Endothelial cell of umbilical vein (primary cell): ENCODE data around the gene CXCL11. TPM values are rescaled to one million over a fixed set of nuclear protein-coding genes. Genes with fewer than 3 reads are reported as not detected.

ENCODE experiments used
- BruUV-seq: library from RNA; stranded (reverse); fragments of 400-500 nt; replicated peaks from 2 replicates; lab custom pipeline; 2021; lab: Mats Ljungman, UMichigan
- CTCF ChIA-PET: fragments of 300-600, 350-600 bp; sonication (Branson Sonifier 250); formaldehyde crosslinking; loops from one replicate; lab custom pipeline; 2021; ENCODE audit warnings: antibody characterized with exemption, inconsistent platforms; lab: Charles Lee
- POLR2A ChIA-PET: fragments of 300-600, 350-600 bp; sonication (Branson Sonifier 250); formaldehyde crosslinking; loops from one replicate; lab custom pipeline; 2021; ENCODE audit warnings: antibody characterized with exemption, inconsistent platforms; lab: Charles Lee
- DNase-seq: peaks from one replicate; pipeline ENCODE4 v3.0.0-alpha.2; 2011; ENCODE audit warnings: low read depth, low spot score
- FAIRE-seq: peaks from 2 replicates; lab custom pipeline; 2011; peaks lifted over from hg19 to GRCh38; lab: Jason Lieb, UNC
- H2AFZ ChIP-seq: 2 replicates; pipeline ENCODE4 v1.6.0; 2012; ENCODE audit warnings: low read depth, low read length, control low read depth, inconsistent platforms
- H3K27ac ChIP-seq: 2 replicates; pipeline ENCODE4 v1.5.1; 2011; ENCODE audit warnings: low read depth, mild to moderate bottlenecking, control low read depth, low read length, moderate library complexity; ENCODE audit not compliant: insufficient read depth
- H3K27me3 ChIP-seq, 2 experiments: 2 replicates each; pipeline versions ENCODE4 v1.6.0 to v1.6.1; 2011; ENCODE audit warnings: low read length in 2 of 2, mixed read lengths in 1 of 2; ENCODE audit not compliant: control insufficient read depth in 2 of 2, insufficient read depth in 2 of 2
- H3K36me3 ChIP-seq, 2 experiments: 2 replicates in 1 of 2; 3 replicates in 1 of 2; pipeline ENCODE4 v1.5.1; 2011; ENCODE audit warnings: low read length in 2 of 2, mild to moderate bottlenecking in 1 of 2, moderate library complexity in 1 of 2; ENCODE audit not compliant: control insufficient read depth in 2 of 2, insufficient read depth in 2 of 2; ENCODE audit errors: extremely low read depth in 1 of 2
- H3K4me1 ChIP-seq: 3 replicates; pipeline ENCODE4 v1.5.1; 2011; ENCODE audit warnings: mild to moderate bottlenecking, low read length; ENCODE audit not compliant: control insufficient read depth, insufficient read depth; ENCODE audit errors: extremely low read depth
- H3K4me2 ChIP-seq: 2 replicates; pipeline ENCODE4 v1.6.1; 2011; ENCODE audit warnings: low read length, control low read depth, mixed read lengths; ENCODE audit not compliant: insufficient read depth
- H3K4me3 ChIP-seq, 3 experiments: fragments of 200-600 bp in 1 of 3; sonication (generic), shearing (Covaris generic) in 1 of 3; replicated peaks in 1 of 3; 2 replicates each; pipeline ENCODE4 v1.5.1; 2011 to 2016; ENCODE audit warnings: control low read depth in 3 of 3, low read length in 3 of 3, mild to moderate bottlenecking in 2 of 3, inconsistent platforms in 1 of 3, low read depth in 1 of 3, moderate library complexity in 1 of 3; ENCODE audit not compliant: insufficient read depth in 1 of 3
- H3K79me2 ChIP-seq: 2 replicates; pipeline ENCODE4 v1.6.0; 2012; ENCODE audit warnings: low read length, inconsistent platforms; ENCODE audit not compliant: control insufficient read depth, insufficient read depth
- H3K9ac ChIP-seq: replicated peaks from 2 replicates; pipeline ENCODE3; 2011; ENCODE audit warnings: low read length, control low read depth; ENCODE audit not compliant: insufficient read depth; ENCODE audit errors: extremely low read depth
- H3K9me1 ChIP-seq: replicated peaks from 3 replicates; pipeline ENCODE4 v1.6.0; 2011; ENCODE audit warnings: mild to moderate bottlenecking, low read length; ENCODE audit not compliant: control insufficient read depth, insufficient read depth; ENCODE audit errors: extremely low read depth
- H3K9me3 ChIP-seq: replicated peaks from 2 replicates; pipeline ENCODE4 v1.5.1; 2012; ENCODE audit warnings: low read length, inconsistent platforms; ENCODE audit not compliant: control insufficient read depth, insufficient read depth
- H4K20me1 ChIP-seq: replicated peaks from 2 replicates; pipeline ENCODE3; 2011; ENCODE audit warnings: mild to moderate bottlenecking, low read length; ENCODE audit not compliant: control insufficient read depth, insufficient read depth; ENCODE audit errors: extremely low read depth
- CTCF ChIP-seq, 2 donors: IDR thresholded peaks; 1 replicate in 1 of 2; 2 replicates in 1 of 2; pipeline ENCODE4 v1.5.1; 2011; ENCODE audit warnings: low read length in 2 of 2, mild to moderate bottlenecking in 2 of 2, moderate library complexity in 2 of 2, control low read depth in 1 of 2, inconsistent platforms in 1 of 2, low read depth in 1 of 2; ENCODE audit not compliant: insufficient read depth in 1 of 2; ENCODE audit errors: extremely low read depth in 1 of 2
- EZH2 ChIP-seq: IDR thresholded peaks from 2 replicates; pipeline ENCODE4 v1.6.1; 2012; ENCODE audit warnings: borderline replicate concordance, low read depth, mild to moderate bottlenecking, moderate library complexity, low read length, inconsistent platforms; ENCODE audit not compliant: severe bottlenecking
- FOS ChIP-seq: IDR thresholded peaks from 2 replicates; pipeline ENCODE4 v1.6.1; 2011; ENCODE audit warnings: mild to moderate bottlenecking, low read length, moderate library complexity, borderline replicate concordance; ENCODE audit not compliant: insufficient read depth
- GATA2 ChIP-seq: IDR thresholded peaks from 2 replicates; pipeline ENCODE4 v1.7.0; 2011; ENCODE audit warnings: low read depth, mild to moderate bottlenecking, moderate library complexity, mixed read lengths, low read length; ENCODE audit not compliant: insufficient read length, insufficient read depth
- JUN ChIP-seq: IDR thresholded peaks from 2 replicates; pipeline ENCODE4 v1.6.1; 2011; ENCODE audit warnings: borderline replicate concordance, low read depth; ENCODE audit not compliant: insufficient read length, insufficient read depth
- MAX ChIP-seq: IDR thresholded peaks from 2 replicates; pipeline ENCODE4 v1.6.1; 2011; ENCODE audit not compliant: insufficient read depth, insufficient read length
- MYC ChIP-seq: IDR thresholded peaks from one replicate; pipeline ENCODE4 v1.6.1; 2011; ENCODE audit warnings: mild to moderate bottlenecking, low read depth, low read length
- POLR2A ChIP-seq: IDR thresholded peaks from 2 replicates; pipeline ENCODE4 v1.6.1; 2012; ENCODE audit warnings: low read depth, mild to moderate bottlenecking, control low read depth, low read length
- POLR2AphosphoS5 ChIP-seq: IDR thresholded peaks from 2 replicates; pipeline ENCODE4 v1.6.1; 2012; ENCODE audit warnings: low read depth, mild to moderate bottlenecking, control low read depth, low read length, moderate library complexity; ENCODE audit not compliant: insufficient read depth
- dilution Hi-C: fragments of 300-500 bp; cut with MboI; formaldehyde crosslinking; loops from one replicate; pipeline ENCODE4 v1.15.0; 2019; ENCODE audit warnings: low sequenced_read_pairs; ENCODE audit not compliant: extremely low pct_ligation_motif_present
- intact Hi-C: fragments of 100-400 bp; cut with micrococcal nuclease; formaldehyde crosslinking; loops from one replicate; pipeline ENCODE4 v1.10.0; 2022
- polyA plus RNA-seq, 4 experiments: library from polyadenylated mRNA; depleted of rRNA in 3 of 4; stranded (reverse) in 3 of 4; unstranded in 1 of 4; fragments of >200 nt; gene quantifications; 2 replicates each; pipeline versions ENCODE4 v1.2.1 to v1.2.3, GENCODE V29; 2011 to 2012; ENCODE audit warnings: missing spikeins in 1 of 4
- total RNA-seq: library from RNA; stranded (reverse); gene quantifications from 2 replicates; pipeline ENCODE4 v1.2.3, GENCODE V29; 2021

CXCL11 gene
- total and polyA plus RNA-seq, 2 donors (not counting 3 experiments of a cell fraction or from before 2014, with no cell fraction given) = 0.91 to 1.1 TPM

- Histone ChIP-seq H3K79me2 (no peaks in the 10 kb centered on the region), H3K4me2 (no peak overlapping the region), H3K9ac (no peak overlapping the region), H4K20me1 (no peaks in the 10 kb centered on the region), H3K4me1 (no peaks in the 10 kb centered on the region), H3K4me3 (no peak overlapping the region), H3K36me3 (no peaks in the 10 kb centered on the region), H2AFZ (no peak overlapping the region), H3K27me3 (peaks cover 35 to 65% of the 10 kb centered on the region in 2 experiments), H3K9me3 (no peaks in the 10 kb centered on the region), H3K9me1 (no peaks in the 10 kb centered on the region), H3K27ac (no peak overlapping the region)
- dilution Hi-C loops (no loop called here), intact Hi-C loops (no loop called here)
- no TSS peak for BruUV-seq
- no peak for FAIRE-seq
- DNase-seq = no peak
- ChIA-PET POLR2A (no interaction called here), CTCF (interaction anchor here (0.6 to 2.9 kb wide), 4 partner anchors 18 to 119 kb away, joined by 3 to 27 read pairs (median 6); partner anchors contain the start of gene CXCL11)
- TF ChIP-seq MYC (no peak), MAX (no peak), GATA2 (no peak), CTCF (IDR thresholded peaks at IDR 0.05; ENCODE audit: extremely low read depth in 1 of 2, insufficient read depth in 1 of 2, low read depth in 1 of 2, low read length in 2 of 2) (no peak), JUN (no peak), POLR2A (no peak), FOS (no peak), EZH2 (no peak), POLR2AphosphoS5 (no peak)
These were observed 23.9 kb upstream of the CXCL11 start for GRCh38 chr4:76059750-76060149.
